Parathyroid adenoma (tissue), 2 donors: Measurements from ENCODE around the gene PTEN.

Source experiments
- H2AFZ ChIP-seq: fragments of 300-600 bp; sonication (generic); one replicate; pipeline ENCODE4 v1.7.0; 2017; ENCODE audit warnings: antibody characterized with exemption, mild to moderate bottlenecking
- H3K27ac ChIP-seq: fragments of 300-600 bp; sonication (generic); one replicate; pipeline ENCODE4 v1.7.0; 2017
- H3K27me3 ChIP-seq: fragments of 300-600 bp; sonication (generic); one replicate; pipeline ENCODE4 v1.7.0; 2017; ENCODE audit warnings: low read length; ENCODE audit not compliant: control insufficient read depth, insufficient read depth
- H3K36me3 ChIP-seq: fragments of 300-600 bp; sonication (generic); one replicate; pipeline ENCODE4 v1.7.0; 2017; ENCODE audit warnings: low read length; ENCODE audit not compliant: control insufficient read depth, insufficient read depth
- H3K4me1 ChIP-seq: fragments of 300-600 bp; sonication (generic); one replicate; pipeline ENCODE4 v1.7.0; 2017; ENCODE audit warnings: control low read depth
- H3K4me2 ChIP-seq: fragments of 300-600 bp; sonication (generic); one replicate; pipeline ENCODE4 v1.7.0; 2017; ENCODE audit warnings: low read length
- H3K4me3 ChIP-seq: fragments of 300-600 bp; sonication (generic); one replicate; pipeline ENCODE4 v1.7.0; 2017; ENCODE audit warnings: low read depth, low read length
- H3K79me2 ChIP-seq: fragments of 300-600 bp; sonication (generic); one replicate; pipeline ENCODE4 v1.7.0; 2017; ENCODE audit warnings: control low read depth
- H3K9ac ChIP-seq: fragments of 300-600 bp; sonication (generic); one replicate; pipeline ENCODE4 v1.7.0; 2017; ENCODE audit warnings: mild to moderate bottlenecking
- H3K9me3 ChIP-seq: fragments of 300-600 bp; sonication (generic); one replicate; pipeline ENCODE4 v1.7.0; 2017; ENCODE audit warnings: low read length; ENCODE audit not compliant: control insufficient read depth
- CTCF ChIP-seq: fragments of 300-600 bp; sonication (generic); IDR thresholded peaks from one replicate; pipeline ENCODE4 v1.7.0; 2017; ENCODE audit warnings: antibody characterized with exemption, mild to moderate bottlenecking
- donor health status: primary hyperparathyroidism.

Gene PTEN

GRCh38 chr10:88019753-88020152 lies 156.3 kb downstream of the PTEN start:
- Histone ChIP-seq H3K4me1 (no peaks in the 10 kb centered on the region), H3K79me2 (no peaks in the 10 kb centered on the region), H2AFZ (no peak overlapping the region), H3K27ac (no peak overlapping the region), H3K4me3 (no peak overlapping the region), H3K9me3 (no peaks in the 10 kb centered on the region), H3K36me3 (no peaks in the 10 kb centered on the region), H3K4me2 (no peak overlapping the region), H3K27me3 (no peaks in the 10 kb centered on the region), H3K9ac (no peak overlapping the region)
- TF ChIP-seq CTCF = no peak
